HEK293 (cell line): Measurements from ENCODE around the gene SLC6A9.
A peak's percentile ranks its signal among the peaks of the same experiment; 100 is the strongest.

Experiments
- CTCF ChIA-PET: fragments of 350-600 bp; formaldehyde crosslinking; extraction: SDS; loops from one replicate; lab custom pipeline; 2021; ENCODE audit warnings: antibody characterized with exemption; lab: Yijun Ruan, JAX
- POLR2A ChIA-PET: fragments of 300-600 bp; formaldehyde crosslinking; extraction: SDS; loops from one replicate; lab custom pipeline; 2020; ENCODE audit warnings: antibody characterized with exemption, inconsistent platforms; lab: Yijun Ruan, JAX
- H3K27ac ChIP-seq: fragments of 200-500 bp; sonication (Bioruptor generic); 2 replicates; pipeline ENCODE4 v1.5.1; 2014; ENCODE audit warnings: low read depth, low read length, control low read depth, inconsistent platforms; ENCODE audit errors: extremely low read depth
- H3K36me3 ChIP-seq, 2 experiments: fragments of 200-500 bp in 1 of 2; sonication (Bioruptor generic) in 1 of 2; 1 replicate in 1 of 2; 2 replicates in 1 of 2; pipeline ENCODE4 v1.5.1; 2014 to 2017; ENCODE audit warnings: inconsistent platforms in 2 of 2, low read length in 2 of 2; ENCODE audit not compliant: control insufficient read depth in 2 of 2, insufficient read depth in 1 of 2
- H3K4me1 ChIP-seq: fragments of 200-500 bp; sonication (Bioruptor generic); 2 replicates; pipeline ENCODE4 v1.5.1; 2014; ENCODE audit warnings: mild to moderate bottlenecking, low read length, inconsistent platforms; ENCODE audit not compliant: control insufficient read depth, insufficient read depth
- H3K4me3 ChIP-seq: 2 replicates; pipeline ENCODE4 v1.5.1; 2011; ENCODE audit warnings: low read depth, mild to moderate bottlenecking, control low read depth, low read length, moderate library complexity
- H3K9me3 ChIP-seq: fragments of 200-500 bp; sonication (Bioruptor generic); 2 replicates; pipeline ENCODE4 v1.5.1; 2014; ENCODE audit warnings: low read depth, low read length, inconsistent platforms; ENCODE audit not compliant: control insufficient read depth, insufficient read depth
- CTCF ChIP-seq: fragments of 450-650 bp; formaldehyde crosslinking; IDR thresholded peaks from 2 replicates; pipeline ENCODE4 v1.5.1; 2016; ENCODE audit warnings: missing biosample characterization, missing genetic modification characterization
- EGR2 ChIP-seq: fragments of 450-650 bp; formaldehyde crosslinking; IDR thresholded peaks from 2 replicates; pipeline ENCODE4 v1.5.1; 2016; ENCODE audit warnings: low read depth, missing biosample characterization, missing genetic modification characterization
- KLF10 ChIP-seq: fragments of 450-650 bp; IDR thresholded peaks from 2 replicates; pipeline ENCODE4 v1.5.1; 2018; ENCODE audit warnings: missing biosample characterization, mild to moderate bottlenecking, missing genetic modification characterization
- KLF8 ChIP-seq: fragments of 450-650 bp; formaldehyde crosslinking; IDR thresholded peaks from 2 replicates; pipeline ENCODE4 v1.5.1; 2016; ENCODE audit warnings: missing biosample characterization, missing genetic modification characterization
- MZF1 ChIP-seq: fragments of 450-650 bp; formaldehyde crosslinking; IDR thresholded peaks from 2 replicates; pipeline ENCODE4 v1.5.1; 2017; ENCODE audit warnings: missing biosample characterization, missing genetic modification characterization, borderline replicate concordance
- SP7 ChIP-seq: fragments of 450-650 bp; formaldehyde crosslinking; IDR thresholded peaks from 2 replicates; pipeline ENCODE4 v1.5.1; 2016; ENCODE audit warnings: missing biosample characterization, missing genetic modification characterization
- ZBTB17 ChIP-seq: fragments of 450-650 bp; formaldehyde crosslinking; IDR thresholded peaks from 2 replicates; pipeline ENCODE4 v1.5.1; 2016; ENCODE audit warnings: missing biosample characterization, missing genetic modification characterization
- ZBTB20 ChIP-seq: fragments of 450-650 bp; formaldehyde crosslinking; IDR thresholded peaks from 2 replicates; pipeline ENCODE4 v1.5.1; 2016; ENCODE audit warnings: missing biosample characterization, missing genetic modification characterization
- ZBTB8A ChIP-seq: fragments of 450-650 bp; formaldehyde crosslinking; IDR thresholded peaks from 2 replicates; pipeline ENCODE4 v1.5.1; 2016; ENCODE audit warnings: missing biosample characterization, missing genetic modification characterization
- ZFP37 ChIP-seq: fragments of 450-650 bp; formaldehyde crosslinking; IDR thresholded peaks from 2 replicates; pipeline ENCODE4 v1.5.1; 2016; ENCODE audit warnings: missing biosample characterization, missing genetic modification characterization
- ZNF184 ChIP-seq: fragments of 450-650 bp; IDR thresholded peaks from 2 replicates; pipeline ENCODE4 v1.5.1; 2018; ENCODE audit warnings: missing biosample characterization, mild to moderate bottlenecking, missing genetic modification characterization
- ZNF341 ChIP-seq: fragments of 450-650 bp; formaldehyde crosslinking; IDR thresholded peaks from 2 replicates; pipeline ENCODE4; 2016; ENCODE audit warnings: low read depth, missing biosample characterization, missing genetic modification characterization
- ZNF398 ChIP-seq: fragments of 450-650 bp; formaldehyde crosslinking; IDR thresholded peaks from 2 replicates; pipeline ENCODE4 v1.5.1; 2017; ENCODE audit warnings: missing biosample characterization, missing genetic modification characterization
- ZNF426 ChIP-seq: fragments of 450-650 bp; formaldehyde crosslinking; IDR thresholded peaks from 2 replicates; pipeline ENCODE4 v1.5.1; 2017; ENCODE audit warnings: missing biosample characterization, missing genetic modification characterization, mild to moderate bottlenecking, inconsistent platforms, moderate library complexity
- ZNF488 ChIP-seq: fragments of 450-650 bp; formaldehyde crosslinking; IDR thresholded peaks from 2 replicates; pipeline ENCODE4 v1.5.1; 2016; ENCODE audit warnings: missing biosample characterization, missing genetic modification characterization
- ZNF561 ChIP-seq: fragments of 450-650 bp; IDR thresholded peaks from 2 replicates; pipeline ENCODE4 v1.5.1; 2018; ENCODE audit warnings: missing biosample characterization, missing genetic modification characterization, borderline replicate concordance
- ZNF654 ChIP-seq: fragments of 450-650 bp; formaldehyde crosslinking; IDR thresholded peaks from 2 replicates; pipeline ENCODE4 v1.5.1; 2016; ENCODE audit warnings: low read depth, missing biosample characterization, missing genetic modification characterization
- ZNF660 ChIP-seq: fragments of 450-650 bp; IDR thresholded peaks from 2 replicates; pipeline ENCODE4 v1.5.1; 2018; ENCODE audit warnings: missing biosample characterization, mild to moderate bottlenecking, missing genetic modification characterization
- ZNF692 ChIP-seq: fragments of 450-650 bp; formaldehyde crosslinking; IDR thresholded peaks from 2 replicates; pipeline ENCODE4 v1.5.1; 2016; ENCODE audit warnings: missing biosample characterization, missing genetic modification characterization
- ZNF707 ChIP-seq: fragments of 450-650 bp; formaldehyde crosslinking; IDR thresholded peaks from 2 replicates; pipeline ENCODE4 v1.5.1; 2016; ENCODE audit warnings: missing biosample characterization, missing genetic modification characterization
- ZSCAN30 ChIP-seq: fragments of 450-650 bp; IDR thresholded peaks from 2 replicates; pipeline ENCODE4 v1.5.1; 2018; ENCODE audit warnings: missing biosample characterization, mild to moderate bottlenecking, missing genetic modification characterization, moderate library complexity

Gene SLC6A9

GRCh38 chr1:44036409-44037139 lies 5.3 kb upstream of the SLC6A9 start:
- CTCF ChIA-PET = interaction anchor here (0.5 to 7.8 kb wide), 31 partner anchors 9 to 660 kb away, joined by 3 to 110 read pairs (median 5); partner anchors contain the start of gene IPO13
- Histone ChIP-seq H3K36me3 (no peaks in the 10 kb centered on the region), H3K4me1 (peaks cover 3% of the 10 kb centered on the region; the same call in 1 of the 2 replicates), H3K4me3 (no peak overlapping the region), H3K9me3 (no peaks in the 10 kb centered on the region)
- TF ChIP-seq ZBTB8A (tag by site-specific recombination) (0 out of 2 replicates have a peak, but pooled peaks have one; percentile 12), ZNF561 (tag by site-specific recombination) (0 out of 2 replicates have a peak, but pooled peaks have one; percentile 46), EGR2 (tag by site-specific recombination) (peak; percentile 12; the same call in 1 of the 2 replicates), ZFP37 (tag by site-specific recombination) (peak; percentile 46; the same call in 1 of the 2 replicates), MZF1 (tag by site-specific recombination) (peak; percentile 48; the same call in 1 of the 2 replicates), ZNF660 (0 out of 2 replicates have a peak, but pooled peaks have one; percentile 69), ZBTB17 (tag by site-specific recombination) (peak; percentile 36; the same call in 1 of the 2 replicates), ZNF184 (tag by site-specific recombination) (0 out of 2 replicates have a peak, but pooled peaks have one; percentile 44), ZNF398 (tag by site-specific recombination) (no peak), ZNF488 (tag by site-specific recombination) (no peak), ZNF707 (tag by site-specific recombination) (no peak), CTCF (tag by site-specific recombination) (peak; percentile 50), ZBTB20 (tag by site-specific recombination) (no peak), ZNF692 (tag by site-specific recombination) (peak; percentile 38; the same call in 1 of the 2 replicates), ZNF341 (tag by site-specific recombination) (peak; percentile 56), ZSCAN30 (tag by site-specific recombination) (0 out of 2 replicates have a peak, but pooled peaks have one; percentile 46), SP7 (tag by site-specific recombination) (peak; percentile 15; the same call in 1 of the 2 replicates), ZNF426 (no peak), KLF8 (tag by site-specific recombination) (peak; percentile 26; the same call in 1 of the 2 replicates), KLF10 (tag by site-specific recombination) (peak; percentile 27; the same call in 1 of the 2 replicates), ZNF654 (tag by site-specific recombination) (peak; percentile 86)
- TF ChIP-seq, all 188 proteins: peak for 16
- POLR2A ChIA-PET = interaction anchor here (0.8 to 1.8 kb wide), 7 partner anchors 23 to 387 kb away, joined by 3 to 9 read pairs (median 4); partner anchors contain the start of gene KDM4A
- no peak overlapping the region; the same call in 1 of the 2 replicates for H3K27ac ChIP-seq
